Measurements from ENCODE around the gene GRID1.

Gene GRID1

GRCh38 chr10:85651497-85651882 lies 715.1 kb downstream of the GRID1 start:
- no peak for DNase-seq (ENCODE audit: low read depth in 2 of 2)

DNA sequence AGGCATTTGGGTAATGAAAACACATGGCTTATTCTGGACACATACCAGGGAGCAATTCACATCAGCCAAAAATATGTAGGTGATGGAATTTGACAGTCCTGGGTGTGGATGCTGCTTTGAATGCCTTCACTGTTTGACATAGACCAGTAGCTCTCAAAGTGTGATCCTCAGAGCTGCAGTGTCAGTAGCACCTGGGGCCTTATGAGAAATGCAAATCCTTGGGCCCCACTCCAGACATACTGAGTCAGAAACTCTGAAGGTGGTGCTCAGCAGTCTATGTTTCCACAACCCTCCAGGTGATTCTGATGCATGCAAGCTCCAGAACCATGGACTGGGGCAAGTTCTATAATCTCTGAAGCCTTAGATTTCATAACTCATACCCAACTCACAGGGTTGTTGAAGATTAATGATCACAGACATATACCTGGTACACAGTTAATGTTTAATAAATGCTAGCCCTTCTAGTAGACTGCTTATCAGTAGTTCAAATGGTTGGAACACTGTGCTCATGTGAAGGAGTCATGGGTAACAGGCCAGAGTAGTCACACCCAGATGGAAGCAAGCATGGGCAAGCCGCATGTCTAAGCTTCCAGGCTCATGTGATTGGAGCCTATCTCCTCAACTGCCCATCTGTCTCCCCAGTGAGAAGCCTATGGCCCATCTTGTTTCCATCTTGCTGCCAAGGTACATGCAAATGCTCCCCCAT lies 715.7 kb downstream of the GRID1 start:
- no peak for DNase-seq (ENCODE audit: low read depth in 2 of 2)

DNA sequence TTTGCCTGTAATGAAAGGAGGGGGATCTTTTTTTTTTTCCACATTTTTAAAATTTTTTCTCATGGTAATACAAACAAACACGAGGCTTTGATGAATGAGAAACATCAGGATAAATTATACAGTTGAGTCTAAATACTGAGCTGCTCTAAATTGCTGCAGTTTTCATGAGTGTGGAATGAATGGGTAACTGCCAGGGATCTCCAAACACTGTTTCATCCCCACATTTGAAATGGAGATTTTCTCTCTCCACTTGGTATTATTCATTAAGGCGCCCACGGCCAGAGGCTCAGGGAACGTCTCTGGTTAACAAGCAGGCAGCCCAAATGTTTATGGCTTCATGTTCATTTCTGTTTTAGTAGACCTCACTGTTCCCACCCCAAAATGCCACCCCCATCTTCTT lies 717.1 kb downstream of the GRID1 start:
- no peak for DNase-seq (ENCODE audit: low read depth in 2 of 2)

DNA sequence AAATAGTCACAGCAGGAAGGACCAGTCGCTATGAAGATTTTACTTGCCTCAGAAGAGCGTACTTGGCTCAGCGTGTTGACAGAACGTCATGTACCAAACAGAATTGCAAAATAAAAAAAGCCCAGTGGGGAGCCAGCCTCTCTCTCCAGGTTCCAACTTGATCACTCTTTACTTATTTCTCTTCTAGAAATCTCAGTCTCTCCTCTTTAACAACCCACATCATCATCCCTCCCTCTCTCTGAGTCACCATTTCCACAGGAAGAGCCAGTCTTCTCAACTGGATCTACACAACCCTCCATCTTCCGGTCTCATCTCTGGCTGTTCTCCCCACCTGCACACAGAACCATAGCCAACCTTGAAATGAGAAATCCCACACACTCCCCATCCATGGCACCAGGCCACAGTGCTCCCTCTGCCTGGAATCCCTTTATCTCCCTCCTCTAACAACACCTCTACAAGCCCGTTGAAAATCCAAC lies 718.3 kb downstream of the GRID1 start:
- no peak for DNase-seq (ENCODE audit: low read depth in 2 of 2)

DNA sequence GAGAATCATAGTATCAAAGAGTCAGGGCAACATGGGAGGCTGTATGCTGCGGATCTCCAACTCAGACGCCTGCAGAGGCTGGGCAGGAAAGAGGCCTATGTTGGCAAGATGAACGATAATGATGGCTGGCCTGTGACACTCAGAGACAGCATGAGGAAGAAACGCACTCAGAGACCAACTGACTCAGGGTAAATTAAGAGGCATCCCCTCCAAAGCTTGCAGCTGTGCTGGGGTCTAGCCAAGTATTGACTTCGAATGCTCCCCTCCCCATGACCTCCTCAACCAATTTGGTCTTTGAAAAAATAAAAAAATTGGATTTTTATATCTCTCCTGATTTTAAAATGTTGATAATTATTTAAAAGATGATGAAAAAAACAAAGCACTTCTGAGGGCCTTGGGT lies 718.9 kb downstream of the GRID1 start:
- DNase-seq (ENCODE audit: low read depth in 2 of 2), result no peak

DNA sequence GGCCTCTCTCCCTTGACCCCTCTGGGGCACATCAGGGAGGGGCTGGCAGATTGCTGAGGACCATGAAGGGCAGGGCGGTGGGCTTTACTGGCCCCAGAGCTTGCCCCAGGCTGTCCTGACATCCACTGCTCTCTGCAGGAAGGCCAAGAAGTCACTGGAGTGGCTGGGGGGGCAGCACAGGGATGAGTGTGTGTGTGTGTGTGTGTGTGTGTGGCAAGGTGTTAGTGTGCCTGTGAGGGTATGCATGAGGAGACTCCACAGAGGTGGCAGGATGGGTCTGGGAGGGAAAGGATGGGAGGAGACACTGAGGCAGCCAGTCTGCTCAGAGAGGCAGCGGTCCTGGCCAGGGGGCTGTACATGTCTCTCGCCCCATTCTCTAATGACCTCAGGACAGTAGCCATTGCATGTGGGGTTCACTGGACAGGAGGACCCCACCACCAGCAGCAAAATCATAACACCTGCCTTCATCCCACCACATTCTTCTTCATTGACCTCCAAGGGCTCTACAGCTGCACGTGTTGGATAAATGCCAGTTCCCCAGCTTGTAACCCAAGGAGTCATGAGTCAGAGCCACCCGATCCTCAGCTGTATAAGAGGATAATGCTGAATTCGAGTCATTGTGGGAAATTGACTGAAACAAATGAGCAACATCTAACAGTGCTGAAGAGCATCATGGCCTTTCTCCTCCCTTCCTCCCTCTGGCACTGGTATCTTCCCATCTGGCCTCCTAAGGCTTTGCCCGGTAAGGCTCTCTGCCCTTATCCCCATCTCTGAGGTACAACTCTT lies 720.5 kb downstream of the GRID1 start:
- DNase-seq (ENCODE audit: low read depth in 2 of 2), result no peak

- DNase-seq (ENCODE audit: low read depth in 2 of 2), result no peak
These were observed 721.5 kb downstream of the GRID1 start for GRCh38 chr10:85645053-85645452.

DNA sequence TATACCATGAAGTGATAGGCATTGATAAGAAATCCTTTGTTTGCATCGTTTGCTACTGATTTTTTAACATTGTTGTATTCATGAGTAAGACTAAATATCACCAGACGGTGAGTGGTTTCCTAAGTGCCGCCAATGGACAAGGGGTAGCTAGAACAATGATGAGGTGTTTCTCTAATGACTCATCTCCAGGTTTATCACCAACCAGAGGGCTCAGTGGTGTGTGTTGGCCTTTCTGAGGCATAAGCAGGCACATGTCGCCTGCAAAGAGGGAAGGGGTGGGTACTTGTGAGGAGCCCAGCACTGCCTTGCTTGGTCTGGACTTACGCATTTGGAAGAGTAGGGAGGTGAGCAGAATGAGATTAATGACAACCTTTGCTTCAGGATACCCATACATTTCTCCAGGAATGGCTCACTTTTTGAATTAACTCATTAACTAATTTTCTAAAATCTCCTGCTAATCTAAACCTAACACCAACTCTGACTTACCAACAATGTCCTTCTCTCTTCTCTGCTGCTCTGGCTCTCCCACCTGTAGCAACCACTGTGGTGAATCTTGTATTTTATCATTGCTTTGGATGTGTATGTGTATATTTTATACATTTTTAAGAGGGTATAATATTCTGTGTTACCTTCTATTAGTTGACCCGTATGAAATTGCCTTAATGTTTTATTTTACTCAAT lies 722.6 kb downstream of the GRID1 start:
- no peak for DNase-seq (ENCODE audit: low read depth in 2 of 2)

GRCh38 chr10:85643171-85643844 lies 723.3 kb downstream of the GRID1 start:
- DNase-seq (ENCODE audit: low read depth in 2 of 2), result no peak

- DNase-seq (ENCODE audit: low read depth in 2 of 2), result no peak
These were observed 724.0 kb downstream of the GRID1 start for GRCh38 chr10:85642421-85643170.

- no peak for DNase-seq (ENCODE audit: low read depth in 2 of 2)
These were observed 724.5 kb downstream of the GRID1 start for GRCh38 chr10:85642082-85642420.

DNA sequence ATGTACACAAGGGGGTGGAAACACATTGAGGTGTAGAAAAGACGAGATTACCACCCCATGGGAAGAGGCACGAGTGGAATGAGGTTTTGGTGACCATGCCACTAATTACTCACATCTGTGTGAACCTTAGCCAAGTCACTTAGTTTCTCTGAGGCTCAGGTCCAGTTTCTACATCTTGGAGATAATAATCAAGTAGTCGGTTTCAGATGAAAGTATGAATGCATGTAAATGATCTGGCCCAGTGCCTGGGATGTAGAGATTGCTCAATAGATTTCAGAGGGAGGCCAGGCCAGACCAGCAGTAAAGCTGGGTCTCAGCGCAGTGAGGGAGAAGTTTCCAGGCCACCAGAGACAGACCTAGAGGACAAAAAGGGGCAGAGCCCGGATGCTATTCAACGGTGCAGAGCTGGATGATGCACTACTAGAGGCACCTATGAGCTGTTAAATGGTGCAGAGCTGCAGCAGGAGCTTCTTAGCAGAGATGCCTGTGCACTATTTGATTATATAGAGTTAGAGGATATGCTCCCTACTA lies 725.1 kb downstream of the GRID1 start:
- DNase-seq (ENCODE audit: low read depth in 2 of 2), result no peak

DNA sequence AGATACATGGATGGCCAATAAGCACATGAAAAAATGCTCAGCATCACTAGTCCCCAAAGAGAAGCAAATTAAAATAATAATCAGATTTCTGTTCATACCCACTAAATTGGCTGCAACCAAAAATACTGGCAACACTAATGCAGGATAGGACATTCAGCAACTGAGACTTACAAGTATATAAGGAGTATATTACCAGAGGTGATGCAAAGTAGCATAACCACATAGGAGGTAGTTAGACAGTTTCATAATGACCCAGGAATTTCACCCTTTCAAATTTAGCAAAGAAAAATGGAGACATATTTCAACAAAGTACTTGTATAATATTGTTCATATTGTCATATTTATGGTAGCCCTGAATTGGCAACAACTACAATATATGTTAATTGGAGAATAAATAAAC lies 727.8 kb downstream of the GRID1 start:
- no peak for DNase-seq (ENCODE audit: low read depth in 2 of 2)

DNA sequence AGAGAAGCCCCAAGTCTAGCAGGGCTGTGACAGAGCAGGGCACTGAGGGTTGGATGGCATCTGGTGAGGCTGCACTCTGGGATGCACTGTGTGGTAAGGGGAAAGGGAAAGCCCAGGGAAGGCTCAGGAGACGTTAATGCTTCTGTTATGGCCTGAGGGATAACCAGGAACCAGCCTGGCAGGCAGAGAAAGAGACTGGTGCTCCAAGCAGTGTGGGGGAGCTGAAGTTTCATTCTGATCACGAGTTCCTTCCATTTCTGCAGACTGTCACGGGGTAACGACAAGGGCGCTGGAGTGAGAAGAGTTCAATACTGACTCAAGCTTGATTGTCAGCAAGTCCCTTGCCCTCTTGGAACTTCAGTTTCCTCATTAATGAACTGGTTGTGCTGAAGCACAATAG lies 730.9 kb downstream of the GRID1 start:
- DNase-seq (ENCODE audit: low read depth in 2 of 2), result no peak

DNA sequence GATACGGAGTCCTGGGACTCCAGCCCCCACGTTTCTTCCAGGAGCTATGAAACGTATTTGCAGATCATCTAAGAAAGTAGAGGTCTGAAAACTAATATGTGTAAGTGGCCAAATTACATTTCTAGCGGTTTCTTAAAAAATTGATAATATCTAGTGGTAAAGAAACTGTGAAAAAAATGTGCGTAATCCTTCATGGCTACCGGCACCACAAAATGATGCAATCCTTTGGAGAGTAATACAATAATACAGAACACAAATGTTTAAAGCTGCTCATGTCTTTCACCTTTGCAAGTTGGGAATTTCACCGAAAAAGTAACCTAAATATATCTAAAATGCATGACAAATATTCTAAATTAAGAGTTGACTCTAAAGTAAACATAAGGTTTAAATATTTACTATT lies 742.1 kb downstream of the GRID1 start:
- no peak for DNase-seq (ENCODE audit: low read depth in 2 of 2)

- no peak for DNase-seq (ENCODE audit: low read depth in 2 of 2)
These were observed 742.8 kb downstream of the GRID1 start for GRCh38 chr10:85623758-85624157.

DNA sequence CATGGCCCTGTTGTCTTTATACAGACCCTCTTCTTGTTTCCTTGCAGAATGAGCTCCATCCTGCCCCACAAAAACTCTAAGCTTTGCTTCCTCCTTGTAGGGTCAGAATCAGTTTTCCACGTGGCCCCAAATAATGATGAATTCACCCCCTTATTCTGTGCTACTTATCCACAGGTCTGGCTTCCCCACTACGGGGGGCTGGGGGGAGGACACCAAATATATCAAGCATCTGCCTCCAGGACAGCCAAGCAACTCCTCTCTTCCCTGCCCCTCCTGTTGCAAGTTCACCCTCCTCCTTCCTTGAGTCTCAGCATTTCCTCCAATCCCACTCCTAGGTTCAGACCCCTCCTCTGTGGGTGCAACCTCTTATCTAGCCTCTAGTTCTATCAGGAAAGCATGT lies 743.3 kb downstream of the GRID1 start:
- no peak for DNase-seq (ENCODE audit: low read depth in 2 of 2)

GRCh38 chr10:85622425-85622824 lies 744.2 kb downstream of the GRID1 start:
- DNase-seq (ENCODE audit: low read depth in 2 of 2), result no peak

- no peak for DNase-seq (ENCODE audit: low read depth in 2 of 2)
These were observed 745.0 kb downstream of the GRID1 start for GRCh38 chr10:85621562-85621961.

DNA sequence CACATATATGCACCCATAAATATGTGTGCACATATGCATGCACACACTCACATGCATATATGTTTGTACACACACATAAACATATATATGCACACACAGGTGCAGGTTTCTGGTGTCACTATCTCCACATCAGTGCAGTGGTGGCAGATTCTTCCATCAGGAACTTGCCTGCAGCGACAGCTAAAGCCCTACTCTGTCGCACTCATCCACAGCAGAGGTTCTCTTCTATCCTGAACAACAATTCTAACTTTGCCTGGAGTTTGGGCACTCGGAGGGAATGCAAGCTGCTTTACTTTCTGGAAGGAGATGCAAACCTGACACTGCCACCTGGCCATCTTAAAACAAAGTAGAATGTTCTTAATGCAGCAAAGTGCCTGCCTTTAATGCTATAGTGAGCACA lies 745.8 kb downstream of the GRID1 start:
- DNase-seq (ENCODE audit: low read depth in 2 of 2), result no peak

DNA sequence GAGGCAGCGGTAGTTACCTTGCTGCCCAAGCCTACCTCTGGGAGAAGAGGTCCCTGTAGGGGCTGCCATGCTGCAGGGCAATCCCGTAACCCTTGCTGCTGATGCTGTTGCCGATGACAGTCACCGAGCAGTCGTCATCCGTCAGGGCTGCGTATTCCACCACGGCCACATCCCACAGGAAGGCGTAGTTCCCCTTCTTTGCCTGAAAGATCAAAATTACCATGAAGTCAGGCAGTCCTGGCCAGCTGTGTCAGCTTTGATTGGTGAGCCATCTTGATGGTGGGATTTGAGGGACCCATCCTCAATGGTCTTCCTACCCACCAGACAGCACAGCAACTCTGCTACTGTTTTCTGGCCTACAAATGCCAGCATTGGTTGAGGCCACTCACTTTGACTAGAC lies 746.8 kb downstream of the GRID1 start:
- DNase-seq (ENCODE audit: low read depth in 2 of 2), result no peak

All from activated CD8-positive, alpha-beta memory T cell treated with anti-CD3 and anti-CD28 coated beads for 4 hours (primary cell).